Liver (tissue), 9 donors: ENCODE measurements around the gene VTCN1. TPM values are rescaled to one million over a fixed set of nuclear protein-coding genes. Genes with fewer than 3 reads are reported as not detected.

Source experiments
- DNase-seq: peaks from one replicate; pipeline ENCODE4 v3.0.0-alpha.2; 2017; ENCODE audit warnings: low spot score
- H3K27ac ChIP-seq, 2 donors: one replicate each; pipeline ENCODE4 v1.7.0; 2013; ENCODE audit warnings: inconsistent platforms in 2 of 2, low read length in 2 of 2, control low read depth in 1 of 2, low read depth in 1 of 2, mild to moderate bottlenecking in 1 of 2
- H3K27me3 ChIP-seq, 4 donors: one replicate each; pipeline versions ENCODE4 v1.6.1 to v1.7.0; 2013; ENCODE audit warnings: low read length in 3 of 4, inconsistent platforms in 1 of 4, mild to moderate bottlenecking in 1 of 4, moderate library complexity in 1 of 4; ENCODE audit not compliant: control insufficient read depth in 4 of 4, insufficient read depth in 4 of 4
- H3K36me3 ChIP-seq, 4 donors: one replicate each; pipeline versions ENCODE4 v1.6.1 to v1.7.0; 2013; ENCODE audit warnings: low read length in 3 of 4, mild to moderate bottlenecking in 3 of 4, low read depth in 1 of 4, moderate library complexity in 1 of 4; ENCODE audit not compliant: control insufficient read depth in 4 of 4, insufficient read depth in 3 of 4
- H3K4me1 ChIP-seq, 4 donors: one replicate each; pipeline versions ENCODE4 v1.6.1 to v1.7.0; 2013; ENCODE audit warnings: low read length in 3 of 4, mild to moderate bottlenecking in 3 of 4, moderate library complexity in 1 of 4; ENCODE audit not compliant: control insufficient read depth in 4 of 4, insufficient read depth in 4 of 4
- H3K4me3 ChIP-seq, 3 donors: one replicate each; pipeline versions ENCODE4 v1.6.1 to v1.7.0; 2013; ENCODE audit warnings: low read length in 3 of 3, control low read depth in 1 of 3, low read depth in 1 of 3, mild to moderate bottlenecking in 1 of 3
- H3K9ac ChIP-seq, 2 donors: one replicate each; pipeline ENCODE4 v1.7.0; 2013; ENCODE audit warnings: low read length in 2 of 2, mild to moderate bottlenecking in 2 of 2, moderate library complexity in 2 of 2, control low read depth in 1 of 2, low read depth in 1 of 2
- H3K9me3 ChIP-seq, 4 donors: one replicate each; pipeline versions ENCODE4 v1.6.1 to v1.7.0; 2013; ENCODE audit warnings: low read length in 3 of 4; ENCODE audit not compliant: control insufficient read depth in 4 of 4
- EGR1 ChIP-seq, 2 donors: IDR thresholded peaks; 2 replicates each; pipeline ENCODE4 v1.6.1; 2016 to 2018; ENCODE audit warnings: antibody characterized with exemption in 2 of 2, low read depth in 2 of 2
- FOXA1 ChIP-seq: IDR thresholded peaks from 2 replicates; pipeline ENCODE4 v1.6.1; 2016; ENCODE audit warnings: antibody characterized with exemption
- FOXA2 ChIP-seq: IDR thresholded peaks from 2 replicates; pipeline ENCODE4 v1.6.1; 2016; ENCODE audit warnings: antibody characterized with exemption
- GABPA ChIP-seq, 2 donors: IDR thresholded peaks in 1 of 2; conservative IDR thresholded peaks in 1 of 2; 2 replicates each; pipeline ENCODE4 v1.6.1; 2016; ENCODE audit warnings: antibody characterized with exemption in 2 of 2, mild to moderate bottlenecking in 1 of 2, moderate library complexity in 1 of 2
- HNF4A ChIP-seq, 2 donors: conservative IDR thresholded peaks; 2 replicates each; pipeline ENCODE4 v1.6.1; 2016; ENCODE audit warnings: antibody characterized with exemption in 2 of 2, mild to moderate bottlenecking in 2 of 2
- HNF4G ChIP-seq: IDR thresholded peaks from 2 replicates; pipeline ENCODE4 v1.6.1; 2016; ENCODE audit warnings: antibody characterized with exemption
- JUND ChIP-seq, 2 donors: IDR thresholded peaks; 2 replicates each; pipeline ENCODE4 v1.6.1; 2016; ENCODE audit warnings: antibody characterized with exemption in 2 of 2
- RAD21 ChIP-seq, 2 donors: IDR thresholded peaks; 2 replicates each; pipeline ENCODE4 v1.6.1; 2016; ENCODE audit warnings: antibody characterized with exemption in 2 of 2, mild to moderate bottlenecking in 2 of 2
- RXRA ChIP-seq, 2 donors: IDR thresholded peaks; 2 replicates each; pipeline ENCODE4 v1.6.1; 2017 to 2018; ENCODE audit warnings: antibody characterized with exemption in 2 of 2, mild to moderate bottlenecking in 1 of 2
- SP1 ChIP-seq: IDR thresholded peaks from 2 replicates; pipeline ENCODE4 v1.6.1; 2018; ENCODE audit warnings: antibody characterized with exemption, mild to moderate bottlenecking
- TAF1 ChIP-seq: conservative IDR thresholded peaks from 2 replicates; pipeline ENCODE4 v1.6.1; 2016; ENCODE audit warnings: antibody characterized with exemption, mild to moderate bottlenecking
- YY1 ChIP-seq: IDR thresholded peaks from 2 replicates; pipeline ENCODE4 v1.6.1; 2016; ENCODE audit warnings: antibody characterized with exemption, mild to moderate bottlenecking
- WGBS: extraction: QIAGEN DNeasy Blood & Tissue Kit; methylation state at CpG from one replicate; pipeline ENCODE4 v1.1.7; 2013; 5-methylcytosine and 5-hydroxymethylcytosine counted together
- polyA plus RNA-seq, 2 donors: library from polyadenylated mRNA; stranded (reverse) in 1 of 2; unstranded in 1 of 2; fragments of 200-250 nt in 1 of 2; fragments of >200 nt in 1 of 2; fragmentation: Nextera tagmentation in 1 of 2; extraction: Ambion mirVana in 1 of 2; gene quantifications; one replicate each; pipeline versions ENCODE4 v1.2.1 to v1.2.3, GENCODE V29; 2013 to 2015
- total RNA-seq, 2 donors: library from RNA; depleted of rRNA; stranded (reverse); fragments of >200 nt; gene quantifications; one replicate each; pipeline ENCODE4 v1.2.3, GENCODE V29; 2014
- TF ChIP-seq, protein P1 (sequence below): IDR thresholded peaks from 2 replicates; pipeline ENCODE4 v1.6.1; 2016; ENCODE audit warnings: antibody characterized with exemption
- TF ChIP-seq, protein P2 (sequence below): IDR thresholded peaks from 2 replicates; pipeline ENCODE4 v1.6.1; 2016; ENCODE audit warnings: antibody characterized with exemption, mild to moderate bottlenecking
- TF ChIP-seq, protein P3 (sequence below): IDR thresholded peaks from 2 replicates; pipeline ENCODE4 v1.6.1; 2016; ENCODE audit warnings: antibody characterized with exemption
- TF ChIP-seq, protein P4 (sequence below): fragments of 150-350 bp; IDR thresholded peaks from 2 replicates; pipeline ENCODE4 v1.5.1; 2017; ENCODE audit warnings: improper control_type of control experiment, low read depth, low read length; ENCODE audit not compliant: missing input control
- TF ChIP-seq, protein P5 (sequence below): IDR thresholded peaks from 2 replicates; pipeline ENCODE4 v1.6.1; 2016; ENCODE audit warnings: antibody characterized with exemption
- donor health status: healthy.
- donor health status: healthy.
- donor health status: healthy.
- donor health status: healthy.
- donor health status: healthy.

The VTCN1 gene
- total and polyA plus RNA-seq, 4 donors, result 0.28 to 1.0 (median 0.45) TPM

DNA sequence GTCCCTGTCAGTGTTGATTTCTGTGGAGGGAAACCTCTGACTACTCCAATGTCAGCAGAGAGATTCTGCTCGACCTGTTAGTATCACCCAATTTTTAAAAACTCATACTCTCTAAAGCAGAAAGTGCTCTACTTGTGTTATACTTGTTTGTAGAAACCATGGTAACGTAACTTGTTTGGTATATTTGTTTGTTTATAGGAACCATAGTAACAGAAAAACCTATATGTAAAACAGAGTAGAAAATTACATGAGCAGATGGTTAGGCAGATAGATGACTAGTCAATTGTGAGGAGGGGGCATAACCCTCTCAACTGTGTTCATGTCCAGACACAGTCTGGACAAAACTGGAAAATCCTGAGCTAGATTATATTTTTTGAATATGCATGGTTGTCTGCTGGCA lies 95.8 kb downstream of the VTCN1 start:
- no peak overlapping the region for H3K27ac ChIP-seq
- no peaks in the 10 kb centered on the region for H3K36me3 ChIP-seq
- H3K4me3 ChIP-seq, result no peak overlapping the region
- WGBS, result 85% methylated on average over 2 of the region's 2 CpGs
- no peak overlapping the region for H3K9ac ChIP-seq
- TF ChIP-seq FOXA1 (no peak), JUND (IDR thresholded peaks at IDR 0.05) (no peak), RXRA (IDR thresholded peaks at IDR 0.05) (no peak), TAF1 (no peak), GABPA (IDR thresholded peaks at IDR 0.05 in 1 of 2, conservative IDR thresholded peaks at IDR 0.05 in 1 of 2) (no peak), RAD21 (IDR thresholded peaks at IDR 0.05) (no peak)
- TF ChIP-seq, protein P1, sequence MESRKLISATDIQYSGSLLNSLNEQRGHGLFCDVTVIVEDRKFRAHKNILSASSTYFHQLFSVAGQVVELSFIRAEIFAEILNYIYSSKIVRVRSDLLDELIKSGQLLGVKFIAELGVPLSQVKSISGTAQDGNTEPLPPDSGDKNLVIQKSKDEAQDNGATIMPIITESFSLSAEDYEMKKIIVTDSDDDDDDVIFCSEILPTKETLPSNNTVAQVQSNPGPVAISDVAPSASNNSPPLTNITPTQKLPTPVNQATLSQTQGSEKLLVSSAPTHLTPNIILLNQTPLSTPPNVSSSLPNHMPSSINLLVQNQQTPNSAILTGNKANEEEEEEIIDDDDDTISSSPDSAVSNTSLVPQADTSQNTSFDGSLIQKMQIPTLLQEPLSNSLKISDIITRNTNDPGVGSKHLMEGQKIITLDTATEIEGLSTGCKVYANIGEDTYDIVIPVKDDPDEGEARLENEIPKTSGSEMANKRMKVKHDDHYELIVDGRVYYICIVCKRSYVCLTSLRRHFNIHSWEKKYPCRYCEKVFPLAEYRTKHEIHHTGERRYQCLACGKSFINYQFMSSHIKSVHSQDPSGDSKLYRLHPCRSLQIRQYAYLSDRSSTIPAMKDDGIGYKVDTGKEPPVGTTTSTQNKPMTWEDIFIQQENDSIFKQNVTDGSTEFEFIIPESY, result no peak
- TF ChIP-seq, protein P2, sequence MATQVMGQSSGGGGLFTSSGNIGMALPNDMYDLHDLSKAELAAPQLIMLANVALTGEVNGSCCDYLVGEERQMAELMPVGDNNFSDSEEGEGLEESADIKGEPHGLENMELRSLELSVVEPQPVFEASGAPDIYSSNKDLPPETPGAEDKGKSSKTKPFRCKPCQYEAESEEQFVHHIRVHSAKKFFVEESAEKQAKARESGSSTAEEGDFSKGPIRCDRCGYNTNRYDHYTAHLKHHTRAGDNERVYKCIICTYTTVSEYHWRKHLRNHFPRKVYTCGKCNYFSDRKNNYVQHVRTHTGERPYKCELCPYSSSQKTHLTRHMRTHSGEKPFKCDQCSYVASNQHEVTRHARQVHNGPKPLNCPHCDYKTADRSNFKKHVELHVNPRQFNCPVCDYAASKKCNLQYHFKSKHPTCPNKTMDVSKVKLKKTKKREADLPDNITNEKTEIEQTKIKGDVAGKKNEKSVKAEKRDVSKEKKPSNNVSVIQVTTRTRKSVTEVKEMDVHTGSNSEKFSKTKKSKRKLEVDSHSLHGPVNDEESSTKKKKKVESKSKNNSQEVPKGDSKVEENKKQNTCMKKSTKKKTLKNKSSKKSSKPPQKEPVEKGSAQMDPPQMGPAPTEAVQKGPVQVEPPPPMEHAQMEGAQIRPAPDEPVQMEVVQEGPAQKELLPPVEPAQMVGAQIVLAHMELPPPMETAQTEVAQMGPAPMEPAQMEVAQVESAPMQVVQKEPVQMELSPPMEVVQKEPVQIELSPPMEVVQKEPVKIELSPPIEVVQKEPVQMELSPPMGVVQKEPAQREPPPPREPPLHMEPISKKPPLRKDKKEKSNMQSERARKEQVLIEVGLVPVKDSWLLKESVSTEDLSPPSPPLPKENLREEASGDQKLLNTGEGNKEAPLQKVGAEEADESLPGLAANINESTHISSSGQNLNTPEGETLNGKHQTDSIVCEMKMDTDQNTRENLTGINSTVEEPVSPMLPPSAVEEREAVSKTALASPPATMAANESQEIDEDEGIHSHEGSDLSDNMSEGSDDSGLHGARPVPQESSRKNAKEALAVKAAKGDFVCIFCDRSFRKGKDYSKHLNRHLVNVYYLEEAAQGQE, result no peak
- TF ChIP-seq, protein P3, sequence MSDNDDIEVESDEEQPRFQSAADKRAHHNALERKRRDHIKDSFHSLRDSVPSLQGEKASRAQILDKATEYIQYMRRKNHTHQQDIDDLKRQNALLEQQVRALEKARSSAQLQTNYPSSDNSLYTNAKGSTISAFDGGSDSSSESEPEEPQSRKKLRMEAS, result no peak
- TF ChIP-seq, protein P4, sequence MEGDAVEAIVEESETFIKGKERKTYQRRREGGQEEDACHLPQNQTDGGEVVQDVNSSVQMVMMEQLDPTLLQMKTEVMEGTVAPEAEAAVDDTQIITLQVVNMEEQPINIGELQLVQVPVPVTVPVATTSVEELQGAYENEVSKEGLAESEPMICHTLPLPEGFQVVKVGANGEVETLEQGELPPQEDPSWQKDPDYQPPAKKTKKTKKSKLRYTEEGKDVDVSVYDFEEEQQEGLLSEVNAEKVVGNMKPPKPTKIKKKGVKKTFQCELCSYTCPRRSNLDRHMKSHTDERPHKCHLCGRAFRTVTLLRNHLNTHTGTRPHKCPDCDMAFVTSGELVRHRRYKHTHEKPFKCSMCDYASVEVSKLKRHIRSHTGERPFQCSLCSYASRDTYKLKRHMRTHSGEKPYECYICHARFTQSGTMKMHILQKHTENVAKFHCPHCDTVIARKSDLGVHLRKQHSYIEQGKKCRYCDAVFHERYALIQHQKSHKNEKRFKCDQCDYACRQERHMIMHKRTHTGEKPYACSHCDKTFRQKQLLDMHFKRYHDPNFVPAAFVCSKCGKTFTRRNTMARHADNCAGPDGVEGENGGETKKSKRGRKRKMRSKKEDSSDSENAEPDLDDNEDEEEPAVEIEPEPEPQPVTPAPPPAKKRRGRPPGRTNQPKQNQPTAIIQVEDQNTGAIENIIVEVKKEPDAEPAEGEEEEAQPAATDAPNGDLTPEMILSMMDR, result no peak
- TF ChIP-seq, protein P5, sequence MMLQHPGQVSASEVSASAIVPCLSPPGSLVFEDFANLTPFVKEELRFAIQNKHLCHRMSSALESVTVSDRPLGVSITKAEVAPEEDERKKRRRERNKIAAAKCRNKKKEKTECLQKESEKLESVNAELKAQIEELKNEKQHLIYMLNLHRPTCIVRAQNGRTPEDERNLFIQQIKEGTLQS, result no peak
- peaks cover 0 to 16% (median 9%) of the 10 kb centered on the region in 4 donors for H3K4me1 ChIP-seq
- H3K27me3 ChIP-seq, result no peaks in the 10 kb centered on the region
- no peak for DNase-seq
- H3K9me3 ChIP-seq, result no peaks in the 10 kb centered on the region

DNA sequence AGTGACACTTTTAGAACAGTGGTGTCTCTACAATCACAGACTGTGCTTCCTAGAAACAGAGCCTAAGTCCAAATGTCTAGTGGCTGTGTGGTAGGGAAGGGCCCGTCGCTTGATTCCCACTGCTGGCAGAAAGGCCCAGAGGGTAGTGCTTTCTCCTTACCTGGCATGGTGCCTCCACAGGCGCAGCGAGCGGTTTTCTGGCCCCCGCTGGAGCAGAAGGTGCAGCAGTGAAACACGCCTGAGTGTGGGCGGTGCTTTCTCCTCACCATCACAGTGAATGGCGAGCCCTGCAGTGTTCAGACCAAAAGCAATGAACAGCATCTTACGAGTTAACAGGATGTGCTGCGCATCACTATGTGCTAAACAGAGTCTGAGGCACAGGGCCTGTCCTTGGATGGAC lies 97.5 kb downstream of the VTCN1 start:
- Histone ChIP-seq H3K9me3 (no peaks in the 10 kb centered on the region), H3K36me3 (no peaks in the 10 kb centered on the region), H3K4me1 (peaks cover 0 to 13% (median 8%) of the 10 kb centered on the region in 4 donors), H3K27me3 (no peaks in the 10 kb centered on the region), H3K9ac (no peak overlapping the region), H3K27ac (no peak overlapping the region), H3K4me3 (no peak overlapping the region)
- no peak for DNase-seq
- WGBS, result 92% methylated on average over 11 of the region's 11 CpGs
- TF ChIP-seq SP1 (no peak), GABPA (IDR thresholded peaks at IDR 0.05 in 1 of 2, conservative IDR thresholded peaks at IDR 0.05 in 1 of 2) (no peak), FOXA2 (no peak), RAD21 (IDR thresholded peaks at IDR 0.05) (no peak), HNF4A (conservative IDR thresholded peaks at IDR 0.05) (no peak), EGR1 (IDR thresholded peaks at IDR 0.05; ENCODE audit: low read depth in 2 of 2) (no peak), YY1 (no peak), JUND (IDR thresholded peaks at IDR 0.05) (no peak), TAF1 (no peak), RXRA (IDR thresholded peaks at IDR 0.05) (no peak), FOXA1 (no peak), HNF4G (no peak)
- TF ChIP-seq, protein P3, result no peak
- TF ChIP-seq, protein P2, result no peak
- TF ChIP-seq, protein P1, result no peak
